Mucosa of descending colon (tissue), 3 donors: ENCODE measurements around the gene IHH. TPM values are rescaled to one million over a fixed set of nuclear protein-coding genes. Genes with fewer than 3 reads are reported as not detected.

Experiments used
- ATAC-seq: fragments of 200-7000 bp; cut with Tn5 transposase; one replicate; pipeline ENCODE4 v1.9.1; 2020; ENCODE audit warnings: mild to moderate bottlenecking, moderate library complexity
- DNase-seq, 3 donors: peaks; one replicate each; pipeline ENCODE4 v3.0.0-alpha.2; 2020
- H3K36me3 ChIP-seq: fragments of 200-600 bp; one replicate; pipeline ENCODE4 v1.8.0; 2021; ENCODE audit warnings: low read depth, mild to moderate bottlenecking
- H3K4me1 ChIP-seq: fragments of 200-600 bp; one replicate; pipeline ENCODE4 v1.8.0; 2021; ENCODE audit warnings: low read depth, mild to moderate bottlenecking
- H3K4me3 ChIP-seq: fragments of 200-600 bp; one replicate; pipeline ENCODE4 v1.8.0; 2021; ENCODE audit warnings: mild to moderate bottlenecking
- H3K9me3 ChIP-seq: fragments of 200-600 bp; one replicate; pipeline ENCODE4 v1.8.0; 2021; ENCODE audit warnings: mild to moderate bottlenecking
- intact Hi-C, 2 donors: fragments of 100-400 bp; cut with DNase I in 1 of 2; cut with micrococcal nuclease in 1 of 2; formaldehyde crosslinking; loops; one replicate each; pipeline versions ENCODE4 v1.11.0 to v1.11.1; 2022; cut with DNase I, micrococcal nuclease
- total RNA-seq, 3 donors: library from RNA; stranded (reverse); fragmentation: NEBNext Ultra II Directional in 2 of 3; extraction: Animal tissue kit (Norgen Biotek cat#: 25700) in 2 of 3; gene quantifications; one replicate each; pipeline versions ENCODE4 v1.2.1 to v1.2.4, GENCODE V29; 2021 to 2023
- TF ChIP-seq, protein P1 (sequence below): fragments of 200-600 bp; IDR thresholded peaks from one replicate; pipeline ENCODE4 v1.8.0; 2022; ENCODE audit warnings: antibody characterized with exemption, mild to moderate bottlenecking
- donor health status: DM: no; HTN: no; CAD: no; lungs with moderate emphysema.
- donor health status: DM: no; HTN: no; CAD: no.
- donor health status: DM: no; HTN: yes; CAD: no.

The IHH gene
- total RNA-seq, 3 donors from 2014 or later: 31.0 to 91.2 (median 57.6) TPM

GRCh38 chr2:219099329-219099728, 38.6 kb upstream of the IHH start:
- DNase-seq (no peak), ATAC-seq (no peak)
- H3K36me3 ChIP-seq: no peaks in the 10 kb centered on the region
- no peaks in the 10 kb centered on the region for H3K9me3 ChIP-seq
- H3K4me1 ChIP-seq: peaks cover 8% of the 10 kb centered on the region
- intact Hi-C loops: no loop called here
- no peak overlapping the region for H3K4me3 ChIP-seq
- TF ChIP-seq, protein P1, sequence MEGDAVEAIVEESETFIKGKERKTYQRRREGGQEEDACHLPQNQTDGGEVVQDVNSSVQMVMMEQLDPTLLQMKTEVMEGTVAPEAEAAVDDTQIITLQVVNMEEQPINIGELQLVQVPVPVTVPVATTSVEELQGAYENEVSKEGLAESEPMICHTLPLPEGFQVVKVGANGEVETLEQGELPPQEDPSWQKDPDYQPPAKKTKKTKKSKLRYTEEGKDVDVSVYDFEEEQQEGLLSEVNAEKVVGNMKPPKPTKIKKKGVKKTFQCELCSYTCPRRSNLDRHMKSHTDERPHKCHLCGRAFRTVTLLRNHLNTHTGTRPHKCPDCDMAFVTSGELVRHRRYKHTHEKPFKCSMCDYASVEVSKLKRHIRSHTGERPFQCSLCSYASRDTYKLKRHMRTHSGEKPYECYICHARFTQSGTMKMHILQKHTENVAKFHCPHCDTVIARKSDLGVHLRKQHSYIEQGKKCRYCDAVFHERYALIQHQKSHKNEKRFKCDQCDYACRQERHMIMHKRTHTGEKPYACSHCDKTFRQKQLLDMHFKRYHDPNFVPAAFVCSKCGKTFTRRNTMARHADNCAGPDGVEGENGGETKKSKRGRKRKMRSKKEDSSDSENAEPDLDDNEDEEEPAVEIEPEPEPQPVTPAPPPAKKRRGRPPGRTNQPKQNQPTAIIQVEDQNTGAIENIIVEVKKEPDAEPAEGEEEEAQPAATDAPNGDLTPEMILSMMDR: no peak

- TF ChIP-seq, protein P1: no peak
- DNase-seq (no peak), ATAC-seq (peak; percentile 16)
- Histone ChIP-seq H3K4me1 (peaks cover 8% of the 10 kb centered on the region), H3K4me3 (no peak overlapping the region), H3K9me3 (no peaks in the 10 kb centered on the region), H3K36me3 (no peaks in the 10 kb centered on the region)
- intact Hi-C loops: no loop called here
Measured at GRCh38 chr2:219095406-219095935, 34.8 kb upstream of the IHH start.

GRCh38 chr2:219094171-219094570, 33.5 kb upstream of the IHH start:
- no peak for ATAC-seq

GRCh38 chr2:219090436-219091299, 29.9 kb upstream of the IHH start:
- no peaks in the 10 kb centered on the region for H3K36me3 ChIP-seq
- TF ChIP-seq, protein P1: no peak
- peaks cover under 1% of the 10 kb centered on the region for H3K4me1 ChIP-seq
- no peak overlapping the region for H3K4me3 ChIP-seq
- peak; percentile 30 for ATAC-seq
- intact Hi-C loops: no loop called here
- H3K9me3 ChIP-seq: no peaks in the 10 kb centered on the region
- no peak for DNase-seq

More at GRCh38 chr2:219094171-219094570, 33.5 kb upstream of the IHH start:
- TF ChIP-seq, protein P1: no peak
- no peak for DNase-seq
- Histone ChIP-seq H3K4me1 (peaks cover 8% of the 10 kb centered on the region), H3K36me3 (no peaks in the 10 kb centered on the region), H3K9me3 (no peaks in the 10 kb centered on the region), H3K4me3 (no peak overlapping the region)
- intact Hi-C loops: no loop called here

GRCh38 chr2:219089330-219089729, 28.6 kb upstream of the IHH start:
- H3K36me3 ChIP-seq: no peaks in the 10 kb centered on the region
- intact Hi-C loops: no loop called here
- ATAC-seq: no peak

More at GRCh38 chr2:219089330-219089729, 28.6 kb upstream of the IHH start:
- Histone ChIP-seq H3K4me3 (no peak overlapping the region), H3K4me1 (no peaks in the 10 kb centered on the region), H3K9me3 (no peaks in the 10 kb centered on the region)
- no peak for DNase-seq
- TF ChIP-seq, protein P1: no peak
